Measurements from ENCODE around the gene ZHX3. TPM values are rescaled to one million over a fixed set of nuclear protein-coding genes. Genes with fewer than 3 reads are reported as not detected.
A peak's percentile ranks its signal among the peaks of the same experiment; 100 is the strongest.

ZHX3 gene
- total RNA-seq, 3 donors from 2014 or later (not counting 1 experiment from before 2014, with no cell fraction given), result 9.0 to 11.8 (median 10.3) TPM

DNA sequence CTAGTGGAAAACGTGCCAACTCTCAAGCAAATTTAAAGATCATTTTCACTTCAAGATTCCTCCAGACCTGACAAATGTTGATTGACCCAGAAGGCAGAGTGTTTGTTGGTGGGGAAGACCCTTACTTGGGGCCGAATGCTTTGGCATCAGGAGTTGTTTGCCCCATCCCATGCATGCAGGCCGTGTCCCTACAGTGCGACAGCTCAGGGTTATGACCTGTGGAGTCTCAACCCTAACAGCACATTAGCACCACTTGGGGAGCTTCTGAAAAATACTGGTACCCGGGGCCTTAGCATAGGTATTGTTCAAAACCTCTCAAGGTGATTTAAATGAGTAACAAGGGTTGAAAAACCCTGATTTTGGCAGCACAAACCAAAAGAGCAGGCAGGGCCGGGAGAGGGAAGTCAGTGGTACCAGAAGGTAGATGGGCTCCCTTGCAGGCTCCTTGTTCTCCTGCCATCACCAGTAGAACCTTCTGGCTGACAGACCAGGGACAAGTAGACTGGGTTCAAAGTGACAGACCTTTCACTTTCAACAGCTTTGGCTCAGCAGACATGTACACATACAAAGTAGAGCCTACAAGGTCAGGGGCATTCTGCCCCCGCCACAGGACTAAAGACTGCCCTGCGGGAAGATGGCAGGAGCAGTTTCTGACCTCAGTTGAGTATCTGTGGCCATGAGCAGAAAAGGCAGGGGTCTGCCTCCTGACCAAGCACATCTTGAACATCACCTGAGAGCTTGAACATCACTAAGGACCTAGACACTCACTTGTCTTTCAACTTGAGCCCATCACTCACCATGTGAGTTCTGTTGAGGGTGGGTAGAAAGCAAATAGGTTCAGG is 140.6 kb downstream of the ZHX3 start:
- Histone ChIP-seq H3K27ac (ENCODE audit: low read length) (no peak overlapping the region), H3K4me3 (ENCODE audit: low read length) (no peak overlapping the region), H3K9me3 (ENCODE audit: control insufficient read depth, insufficient read depth, low read length) (no peaks in the 10 kb centered on the region), H3K27me3 (ENCODE audit: control insufficient read depth, insufficient read depth, low read length) (no peaks in the 10 kb centered on the region), H3K36me3 (ENCODE audit: control insufficient read depth, insufficient read depth, low read length) (peaks cover 48% of the 10 kb centered on the region), H3K4me1 (ENCODE audit: control insufficient read depth, insufficient read depth, low read length) (no peaks in the 10 kb centered on the region)
- no peak for ATAC-seq
- no peaks in the 10 kb centered on the region for H3K27me3 Mint-ChIP-seq (ENCODE audit: low read depth in 2 of 2)
- TF ChIP-seq, protein P1, sequence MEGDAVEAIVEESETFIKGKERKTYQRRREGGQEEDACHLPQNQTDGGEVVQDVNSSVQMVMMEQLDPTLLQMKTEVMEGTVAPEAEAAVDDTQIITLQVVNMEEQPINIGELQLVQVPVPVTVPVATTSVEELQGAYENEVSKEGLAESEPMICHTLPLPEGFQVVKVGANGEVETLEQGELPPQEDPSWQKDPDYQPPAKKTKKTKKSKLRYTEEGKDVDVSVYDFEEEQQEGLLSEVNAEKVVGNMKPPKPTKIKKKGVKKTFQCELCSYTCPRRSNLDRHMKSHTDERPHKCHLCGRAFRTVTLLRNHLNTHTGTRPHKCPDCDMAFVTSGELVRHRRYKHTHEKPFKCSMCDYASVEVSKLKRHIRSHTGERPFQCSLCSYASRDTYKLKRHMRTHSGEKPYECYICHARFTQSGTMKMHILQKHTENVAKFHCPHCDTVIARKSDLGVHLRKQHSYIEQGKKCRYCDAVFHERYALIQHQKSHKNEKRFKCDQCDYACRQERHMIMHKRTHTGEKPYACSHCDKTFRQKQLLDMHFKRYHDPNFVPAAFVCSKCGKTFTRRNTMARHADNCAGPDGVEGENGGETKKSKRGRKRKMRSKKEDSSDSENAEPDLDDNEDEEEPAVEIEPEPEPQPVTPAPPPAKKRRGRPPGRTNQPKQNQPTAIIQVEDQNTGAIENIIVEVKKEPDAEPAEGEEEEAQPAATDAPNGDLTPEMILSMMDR (IDR thresholded peaks at IDR 0.05), result no peak
- no peak overlapping the region for H3K4me3 Mint-ChIP-seq
- peak overlapping the region; percentile 45 to 59 for H3K27ac Mint-ChIP-seq
- peaks cover 6 to 12% of the 10 kb centered on the region in 2 donors for H3K4me1 Mint-ChIP-seq
- 96% methylated on average over 8 of the region's 8 CpGs for WGBS (ENCODE audit: insufficient coverage)
- H3K36me3 Mint-ChIP-seq, result peaks cover 7% of the 10 kb centered on the region
- intact Hi-C loops (cut with micrococcal nuclease), result no loop called here
- peak in 1 of 2 donors; percentile 11 for DNase-seq
- H3K9me3 Mint-ChIP-seq, result no peaks in the 10 kb centered on the region

DNA sequence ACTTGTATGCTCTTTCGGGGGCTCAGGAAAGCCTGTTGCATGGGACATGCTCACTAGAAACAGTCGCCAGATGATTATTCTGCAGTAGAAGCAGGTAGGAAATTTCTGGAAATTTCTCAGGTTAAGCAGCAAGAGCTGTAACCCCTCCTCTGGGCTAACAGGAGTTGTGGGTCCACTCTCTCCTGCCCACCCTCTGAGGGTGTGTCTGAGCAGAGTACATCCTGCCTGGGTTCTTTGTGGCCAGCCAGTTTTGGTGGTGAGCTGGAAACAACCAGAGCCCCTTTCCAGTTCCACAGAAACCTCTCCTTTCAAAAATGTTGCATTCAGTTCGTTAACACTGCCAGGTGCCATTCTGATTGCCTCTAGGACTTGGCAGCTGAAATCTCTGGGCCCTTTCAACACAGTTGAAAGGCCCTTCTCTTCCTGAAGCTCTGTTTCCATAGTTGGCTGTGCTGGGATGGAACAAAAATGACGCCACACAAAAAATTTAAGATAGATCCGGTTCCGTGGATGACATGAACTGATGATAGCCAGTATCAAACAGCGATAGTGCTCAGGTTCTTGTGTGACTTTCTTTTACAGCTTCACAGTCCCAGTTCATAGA is 141.7 kb downstream of the ZHX3 start:
- DNase-seq (no peak), ATAC-seq (no peak)
- H3K27ac ChIP-seq (ENCODE audit: low read length), result no peak overlapping the region
- Mint-ChIP-seq H3K36me3 (peaks cover 8% of the 10 kb centered on the region), H3K27ac (peak overlapping the region; percentile 45 to 59), H3K27me3 (ENCODE audit: low read depth in 2 of 2) (no peaks in the 10 kb centered on the region), H3K4me3 (no peak overlapping the region), H3K9me3 (no peaks in the 10 kb centered on the region), H3K4me1 (peaks cover 6 to 14% of the 10 kb centered on the region in 2 donors)
- WGBS (ENCODE audit: insufficient coverage), result 98% methylated on average over 7 of the region's 7 CpGs
- intact Hi-C loops (cut with micrococcal nuclease), result no loop called here
- no peaks in the 10 kb centered on the region for H3K4me1 ChIP-seq (ENCODE audit: control insufficient read depth, insufficient read depth, low read length)
- no peak overlapping the region for H3K4me3 ChIP-seq (ENCODE audit: low read length)
- H3K36me3 ChIP-seq (ENCODE audit: control insufficient read depth, insufficient read depth, low read length), result peaks cover 56% of the 10 kb centered on the region
- no peaks in the 10 kb centered on the region for H3K27me3 ChIP-seq (ENCODE audit: control insufficient read depth, insufficient read depth, low read length)
- no peaks in the 10 kb centered on the region for H3K9me3 ChIP-seq (ENCODE audit: control insufficient read depth, insufficient read depth, low read length)
- TF ChIP-seq, protein P1 (IDR thresholded peaks at IDR 0.05), result no peak

- no peak overlapping the region for H3K27ac ChIP-seq (ENCODE audit: low read length)
- no peaks in the 10 kb centered on the region for H3K9me3 ChIP-seq (ENCODE audit: control insufficient read depth, insufficient read depth, low read length)
- Mint-ChIP-seq H3K27ac (no peak overlapping the region), H3K27me3 (ENCODE audit: low read depth in 2 of 2) (no peaks in the 10 kb centered on the region), H3K4me1 (peaks cover 6 to 20% of the 10 kb centered on the region in 2 donors), H3K4me3 (no peak overlapping the region), H3K36me3 (peaks cover 14% of the 10 kb centered on the region), H3K9me3 (no peaks in the 10 kb centered on the region)
- DNase-seq, result no peak
- H3K4me1 ChIP-seq (ENCODE audit: control insufficient read depth, insufficient read depth, low read length), result no peaks in the 10 kb centered on the region
- no peak overlapping the region for H3K4me3 ChIP-seq (ENCODE audit: low read length)
- no peak for ATAC-seq
- H3K27me3 ChIP-seq (ENCODE audit: control insufficient read depth, insufficient read depth, low read length), result no peaks in the 10 kb centered on the region
- 100% methylated on average over 4 of the region's 4 CpGs for WGBS (ENCODE audit: insufficient coverage)
- H3K36me3 ChIP-seq (ENCODE audit: control insufficient read depth, insufficient read depth, low read length), result peaks cover 62% of the 10 kb centered on the region
- TF ChIP-seq, protein P1 (IDR thresholded peaks at IDR 0.05), result no peak
- intact Hi-C loops (cut with micrococcal nuclease), result no loop called here
Observed at GRCh38 chr20:41175201-41175651, 142.3 kb downstream of the ZHX3 start.
